ENCODE data around the gene NLE1.

DNA sequence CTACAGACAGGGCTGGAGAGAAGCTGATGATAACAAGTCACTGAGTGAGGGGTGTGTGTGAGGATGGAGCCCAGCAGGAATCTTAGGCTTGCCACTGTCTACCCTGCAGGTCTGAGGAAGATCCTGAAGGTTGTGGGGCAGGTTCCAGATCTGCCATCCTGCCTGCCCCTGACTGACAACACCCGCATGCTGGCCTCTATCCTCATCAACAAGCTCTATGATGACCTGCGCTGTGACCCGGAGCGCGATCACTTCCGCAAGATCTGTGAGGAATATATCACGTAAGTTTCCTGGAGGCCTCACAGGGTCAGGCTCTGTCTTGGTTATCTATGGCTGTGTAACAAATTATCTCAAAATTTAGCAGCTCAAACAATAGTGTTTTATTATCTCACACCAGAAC lies 21.8 kb upstream of the NLE1 start:
- no peak for TF ChIP-seq POLR2A (IDR thresholded peaks at IDR 0.05; ENCODE audit: low read length)
- TF ChIP-seq GATA1 (IDR thresholded peaks at IDR 0.05; ENCODE audit: low read depth, low read length), result no peak
